Subcutaneous adipose tissue (tissue), 4 donors: ENCODE data around the gene HSPB7. TPM values are rescaled to one million over a fixed set of nuclear protein-coding genes. Genes with fewer than 3 reads are reported as not detected.

ENCODE experiments used
- CTCF ChIP-seq: fragments of 450-650 bp; IDR thresholded peaks from one replicate; pipeline ENCODE4 v1.5.1; 2016; ENCODE audit warnings: low read depth, mild to moderate bottlenecking, control low read depth, antibody characterized with exemption, moderate library complexity
- total RNA-seq, 4 donors: library from RNA; depleted of rRNA; stranded (reverse); fragments of >200 nt; gene quantifications; one replicate each; pipeline ENCODE4 v1.1.0, GENCODE V29; 2016

Gene HSPB7
- total RNA-seq, 4 donors from 2014 or later = 32.3 to 429 (median 122) TPM

GRCh38 chr1:16050328-16050727, 32.5 kb upstream of the HSPB7 start:
- no peak for TF ChIP-seq CTCF

- TF ChIP-seq CTCF = no peak
These were observed 30.8 kb upstream of the HSPB7 start for GRCh38 chr1:16048573-16049189.

GRCh38 chr1:16047791-16048475, 30.1 kb upstream of the HSPB7 start:
- TF ChIP-seq CTCF = no peak

GRCh38 chr1:16046842-16047241, 29.0 kb upstream of the HSPB7 start:
- TF ChIP-seq CTCF = no peak

- no peak for TF ChIP-seq CTCF
These were observed 26.1 kb upstream of the HSPB7 start for GRCh38 chr1:16043950-16044349.

GRCh38 chr1:16043521-16043920, 25.7 kb upstream of the HSPB7 start, which contains the start of gene CLCNKB:
CLCNKB (plus strand) TSS chr1:16043782; CDS start chr1:16044493, 711 bp downstream.
- TF ChIP-seq CTCF = no peak

GRCh38 chr1:16042096-16042495, 24.3 kb upstream of the HSPB7 start:
- no peak for TF ChIP-seq CTCF
